ENCODE data around the gene SHANK1.

Gene SHANK1

GRCh38 chr19:50659318-50660087, 60.1 kb downstream of the SHANK1 start:
- no peak for DNase-seq (ENCODE audit: low spot score)

- DNase-seq (ENCODE audit: low spot score), result peak; percentile 68
Observed at GRCh38 chr19:50658441-50659317, 60.9 kb downstream of the SHANK1 start.

- DNase-seq (ENCODE audit: low spot score), result peak; percentile 92
Observed at GRCh38 chr19:50657712-50658440, 61.7 kb downstream of the SHANK1 start.

DNA sequence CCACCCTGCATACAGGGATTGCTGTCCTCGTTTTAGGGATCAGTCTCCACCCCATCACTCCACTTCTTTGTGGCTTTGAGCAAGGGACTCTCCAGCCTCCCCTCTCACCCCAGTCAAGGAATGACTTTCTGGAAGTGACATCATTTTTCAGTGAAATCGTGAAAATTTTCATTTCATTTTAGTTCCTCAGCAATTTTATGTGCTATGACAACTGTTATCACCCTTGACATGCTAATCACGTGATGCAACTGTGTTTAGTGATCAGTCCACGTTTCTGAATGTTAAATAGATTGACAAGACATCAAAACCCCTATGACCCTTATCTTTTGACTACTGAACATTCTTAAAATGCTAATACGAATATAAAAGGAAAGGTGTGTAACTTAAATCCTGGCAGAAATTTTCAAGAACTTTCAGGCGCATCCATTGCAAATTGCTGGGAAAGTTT, 62.4 kb downstream of the SHANK1 start:
- no peak for DNase-seq (ENCODE audit: low spot score)

GRCh38 chr19:50654882-50655281, 64.7 kb downstream of the SHANK1 start:
- no peak for DNase-seq (ENCODE audit: low spot score)

DNA sequence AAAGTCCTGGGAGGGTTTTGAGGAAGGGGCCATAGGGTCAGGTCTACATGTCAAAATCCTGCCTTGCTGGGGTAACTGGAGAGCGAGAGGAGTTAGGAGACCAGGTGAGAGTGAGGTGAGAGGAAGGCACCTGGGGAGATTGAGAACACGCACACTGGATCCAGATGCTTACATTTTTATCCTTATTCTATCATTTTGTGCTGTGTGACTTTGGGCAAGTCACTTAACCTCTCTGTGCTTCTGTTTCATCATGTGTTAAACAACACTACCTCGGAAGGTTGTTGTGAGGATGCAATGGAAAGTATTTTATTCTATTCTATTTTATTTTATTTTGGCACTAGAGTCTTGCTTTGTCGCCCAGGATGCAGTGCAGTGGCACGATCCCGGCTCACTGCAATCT, 66.9 kb downstream of the SHANK1 start:
- DNase-seq (ENCODE audit: low spot score), result no peak

- DNase-seq (ENCODE audit: low spot score), result no peak
Observed at GRCh38 chr19:50651174-50651573, 68.4 kb downstream of the SHANK1 start.

DNA sequence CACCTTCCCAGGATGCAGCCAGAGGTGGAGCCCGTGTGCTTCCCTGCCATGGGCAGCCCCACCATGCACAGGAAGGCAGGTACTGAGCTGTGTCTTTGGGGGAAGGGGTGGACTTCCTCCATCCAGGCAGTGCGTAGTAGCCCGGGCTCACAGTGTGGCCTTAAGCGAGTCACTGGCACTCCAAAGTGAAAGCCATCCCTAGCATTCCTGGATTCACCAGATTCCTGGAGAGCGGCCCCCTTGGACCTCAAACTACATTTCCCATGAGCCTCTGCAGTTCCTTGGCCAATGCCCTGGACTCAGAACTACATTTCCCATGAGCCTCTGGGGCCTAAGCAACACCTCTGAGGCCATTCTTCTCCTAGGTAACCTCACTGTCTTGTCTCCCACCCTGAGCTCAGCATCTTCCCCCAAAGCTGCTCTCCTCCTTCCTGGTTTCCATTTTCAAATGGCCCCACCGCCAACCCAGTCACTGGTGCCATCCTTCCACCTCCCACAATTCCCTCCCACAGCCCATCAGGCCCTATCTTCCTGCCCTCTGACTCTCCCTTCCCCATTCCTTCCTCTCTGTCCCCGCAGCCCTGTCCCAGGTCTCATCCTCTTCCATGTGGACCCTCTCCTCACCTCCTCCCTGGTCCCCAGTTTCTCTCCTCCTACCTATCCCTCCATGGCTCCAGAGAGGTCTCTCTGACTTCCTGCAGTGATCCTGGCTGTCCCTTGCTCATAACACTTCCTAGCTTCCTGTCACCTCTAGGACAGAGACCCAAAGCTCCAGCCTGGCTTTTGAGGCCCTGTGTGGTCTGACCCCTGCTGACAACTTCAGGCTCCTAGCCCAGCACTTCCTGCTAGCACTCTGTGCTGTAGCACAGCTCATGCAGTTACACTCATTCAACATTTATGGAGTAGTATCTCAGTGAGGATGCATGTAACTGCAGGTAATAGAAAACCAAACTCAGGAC, 69.9 kb downstream of the SHANK1 start, which contains the start of gene C19orf81:
TSS of gene C19orf81 (plus strand) at position 13 of the 959 bp plus-strand sequence. CDS start at position 13, 0 bp downstream.
- peak; percentile 16 for DNase-seq (ENCODE audit: low spot score)

DNA sequence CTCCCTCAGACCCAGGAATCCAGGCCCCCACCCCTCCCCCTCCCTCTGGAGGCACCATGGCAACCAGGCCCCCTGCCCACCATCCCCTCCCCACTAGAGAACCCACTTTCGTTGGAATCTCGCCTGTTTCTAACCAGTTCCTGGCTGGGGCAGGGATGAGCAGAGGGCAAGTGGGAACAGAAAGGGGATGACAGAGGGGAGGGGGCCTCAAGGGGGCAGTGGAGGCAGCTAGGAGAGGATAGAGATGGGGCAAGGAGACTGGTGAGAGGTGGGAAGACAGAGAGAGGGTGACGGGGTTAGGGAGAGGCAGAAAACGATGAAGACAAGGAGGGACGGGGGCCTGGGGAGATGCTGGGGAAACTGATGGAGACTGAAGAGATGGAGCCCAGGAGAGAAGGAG, 70.9 kb downstream of the SHANK1 start:
- DNase-seq (ENCODE audit: low spot score), result no peak

- DNase-seq (ENCODE audit: low spot score), result no peak
Observed at GRCh38 chr19:50647879-50648615, 71.6 kb downstream of the SHANK1 start.

- no peak for DNase-seq (ENCODE audit: low spot score)
Observed at GRCh38 chr19:50646074-50646807, 73.4 kb downstream of the SHANK1 start.

- no peak for DNase-seq (ENCODE audit: low spot score)
Observed at GRCh38 chr19:50645107-50645506, 74.5 kb downstream of the SHANK1 start.

- no peak for DNase-seq (ENCODE audit: low spot score)
Observed at GRCh38 chr19:50644315-50644915, 75.2 kb downstream of the SHANK1 start.

DNA sequence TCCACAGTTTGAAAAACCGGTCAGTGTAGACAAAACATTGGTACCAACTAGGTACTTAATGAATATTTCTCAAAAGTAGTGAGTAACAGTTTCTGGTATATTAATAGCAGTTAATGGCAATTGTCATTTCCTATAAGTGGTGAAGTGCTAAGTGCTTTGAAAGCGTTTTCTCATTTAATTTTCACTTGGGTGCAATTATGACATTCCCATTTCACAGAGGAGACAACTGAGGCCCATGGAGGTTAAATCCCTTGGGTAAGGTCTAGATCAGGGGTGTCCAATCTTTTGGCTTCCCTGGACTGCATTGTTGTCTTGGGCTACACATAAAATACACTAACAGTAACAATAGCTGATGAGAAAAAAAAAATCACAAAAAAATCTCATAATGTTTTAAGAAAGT, 79.2 kb downstream of the SHANK1 start:
- no peak for DNase-seq (ENCODE audit: low spot score)

DNA sequence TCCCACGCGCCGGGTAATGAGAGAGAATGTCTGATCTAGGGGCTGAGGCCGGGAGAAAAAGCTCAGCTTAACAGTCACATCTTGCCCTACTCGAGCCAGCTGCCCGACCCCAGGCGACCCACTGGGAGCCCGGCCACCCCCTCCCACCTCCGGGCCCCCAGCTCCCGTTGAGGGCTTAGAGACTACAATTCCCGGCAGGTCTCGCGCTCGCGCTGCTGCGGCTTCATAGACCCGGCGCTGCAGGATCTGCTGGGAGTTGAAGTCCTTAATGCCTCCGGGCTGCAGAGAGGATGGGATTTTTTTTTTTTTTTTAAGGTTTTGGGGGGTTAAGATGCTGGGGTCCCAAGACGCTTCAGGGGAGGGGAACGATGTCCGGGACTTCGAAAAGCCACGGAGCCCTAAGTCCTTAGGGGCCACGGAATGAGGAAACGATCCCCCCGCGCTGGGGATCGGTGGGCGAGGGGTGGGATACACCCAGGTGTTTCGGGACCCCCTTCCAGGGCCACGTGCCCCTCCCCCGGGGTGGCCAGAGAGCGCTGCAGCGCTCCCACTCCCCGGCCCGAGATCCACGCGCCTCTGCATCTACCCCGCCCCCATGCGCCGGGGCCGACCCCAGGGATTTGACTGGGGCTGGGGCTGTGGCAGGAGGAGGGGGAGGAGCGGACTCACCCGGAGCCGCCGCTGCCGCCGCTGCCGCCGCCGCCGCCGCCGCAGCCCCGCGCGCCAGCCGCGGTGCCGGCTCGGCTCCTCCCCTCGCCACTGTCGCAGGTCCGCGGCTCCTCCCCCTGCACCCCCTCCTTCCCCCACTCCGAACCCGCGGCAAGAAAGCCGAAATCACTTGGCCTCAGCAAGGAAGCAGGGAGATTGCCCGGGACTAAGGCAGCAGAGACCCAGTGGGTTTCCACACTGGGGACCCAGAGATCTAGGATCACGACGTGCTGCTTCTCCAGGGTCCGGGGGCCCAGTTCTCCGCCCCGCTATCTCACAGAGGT, 80.2 kb downstream of the SHANK1 start, which contains the start of gene SYT3:
TSS of gene SYT3 (minus strand) at position 761 of the 992 bp plus-strand sequence. CDS start 2,470 bp downstream, outside the sequence.
- peak; percentile 20 for DNase-seq (ENCODE audit: low spot score)

DNA sequence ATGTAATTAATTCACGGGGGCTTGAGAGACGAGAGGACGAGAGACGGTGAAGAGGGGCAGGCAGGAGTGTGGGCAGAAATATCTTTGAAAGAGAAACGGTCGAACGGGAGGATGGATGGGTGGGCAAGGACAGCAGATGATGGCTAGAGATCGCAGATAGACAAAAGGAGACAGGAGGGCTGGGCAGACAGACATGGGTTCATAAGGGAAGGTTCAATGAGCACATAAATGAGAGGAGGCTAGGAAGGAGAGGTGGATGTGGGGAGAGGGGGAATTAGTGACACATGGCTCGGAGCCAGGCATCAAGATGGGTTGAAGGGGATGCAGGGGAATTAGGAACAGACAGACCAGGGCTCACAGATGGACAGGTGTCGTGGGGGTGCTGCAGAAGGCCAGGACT, 81.0 kb downstream of the SHANK1 start:
- DNase-seq (ENCODE audit: low spot score), result no peak

GRCh38 chr19:50636317-50637085, 83.1 kb downstream of the SHANK1 start:
- no peak for DNase-seq (ENCODE audit: low spot score)

Measured in activated CD4-positive, alpha-beta T cell treated with anti-CD3 and anti-CD28 coated beads, Interleukin-2, Interleukin-4, amounts not matched to agents 100 ng/mL and 50 ng/mL, durations not matched to agents 16 hours and 8 hours (primary cell).